Bronchial epithelial cell (primary cell): ENCODE data around the gene ZNF106. TPM values are rescaled to one million over a fixed set of nuclear protein-coding genes. Genes with fewer than 3 reads are reported as not detected.

Source experiments
- DNase-seq: peaks from one replicate; pipeline ENCODE4 v3.0.0-alpha.2; 2010; ENCODE audit warnings: low read depth
- FAIRE-seq: peaks from 2 replicates; lab custom pipeline; 2011; peaks lifted over from hg19 to GRCh38; lab: Jason Lieb, UNC
- H3K27me3 ChIP-seq: 2 replicates; pipeline ENCODE4 v1.5.1; 2011; ENCODE audit warnings: low read length; ENCODE audit not compliant: control insufficient read depth, insufficient read depth
- H3K36me3 ChIP-seq: 2 replicates; pipeline ENCODE4 v1.5.1; 2011; ENCODE audit warnings: low read length; ENCODE audit not compliant: control insufficient read depth, insufficient read depth
- H3K4me3 ChIP-seq: 2 replicates; pipeline ENCODE4 v1.5.1; 2011; ENCODE audit warnings: mild to moderate bottlenecking, low read depth, low read length, control low read depth
- total RNA-seq: library from RNA; depleted of rRNA; stranded (reverse); fragments of >200 nt; gene quantifications from 2 replicates; pipeline ENCODE4 v1.2.1, GENCODE V29; 2014
- TF ChIP-seq, protein P1 (sequence below): IDR thresholded peaks from 2 replicates; pipeline ENCODE4 v1.5.1; 2011; ENCODE audit warnings: mild to moderate bottlenecking, moderate library complexity, low read length, control low read depth, inconsistent platforms; ENCODE audit not compliant: insufficient read depth, severe bottlenecking

ZNF106 gene
- total RNA-seq, 1 donor from 2014 or later: 34.5 TPM

DNA sequence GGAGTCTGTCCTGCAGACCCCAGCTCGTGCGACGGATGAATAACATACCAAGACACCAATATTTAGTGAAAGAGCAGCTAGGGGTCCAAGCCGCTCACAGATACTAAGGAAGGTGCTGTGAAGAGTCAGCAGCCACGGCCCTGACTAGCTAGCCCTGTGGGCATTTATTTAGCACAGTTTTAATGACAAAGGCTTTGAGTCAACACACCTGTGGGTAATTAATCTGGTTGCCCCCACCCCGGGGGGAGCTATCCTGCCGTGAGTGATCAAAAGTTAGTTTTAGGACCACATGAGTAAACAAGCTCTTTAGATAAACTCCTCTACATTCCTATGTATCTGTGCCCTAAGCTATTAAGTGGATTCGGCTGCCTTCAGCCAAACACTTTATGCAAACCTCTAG is 112.9 kb downstream of the ZNF106 start:
- Histone ChIP-seq H3K27me3 (no peaks in the 10 kb centered on the region), H3K4me3 (no peak overlapping the region), H3K36me3 (no peaks in the 10 kb centered on the region)
- no peak for DNase-seq
- no peak for FAIRE-seq
- TF ChIP-seq, protein P1, sequence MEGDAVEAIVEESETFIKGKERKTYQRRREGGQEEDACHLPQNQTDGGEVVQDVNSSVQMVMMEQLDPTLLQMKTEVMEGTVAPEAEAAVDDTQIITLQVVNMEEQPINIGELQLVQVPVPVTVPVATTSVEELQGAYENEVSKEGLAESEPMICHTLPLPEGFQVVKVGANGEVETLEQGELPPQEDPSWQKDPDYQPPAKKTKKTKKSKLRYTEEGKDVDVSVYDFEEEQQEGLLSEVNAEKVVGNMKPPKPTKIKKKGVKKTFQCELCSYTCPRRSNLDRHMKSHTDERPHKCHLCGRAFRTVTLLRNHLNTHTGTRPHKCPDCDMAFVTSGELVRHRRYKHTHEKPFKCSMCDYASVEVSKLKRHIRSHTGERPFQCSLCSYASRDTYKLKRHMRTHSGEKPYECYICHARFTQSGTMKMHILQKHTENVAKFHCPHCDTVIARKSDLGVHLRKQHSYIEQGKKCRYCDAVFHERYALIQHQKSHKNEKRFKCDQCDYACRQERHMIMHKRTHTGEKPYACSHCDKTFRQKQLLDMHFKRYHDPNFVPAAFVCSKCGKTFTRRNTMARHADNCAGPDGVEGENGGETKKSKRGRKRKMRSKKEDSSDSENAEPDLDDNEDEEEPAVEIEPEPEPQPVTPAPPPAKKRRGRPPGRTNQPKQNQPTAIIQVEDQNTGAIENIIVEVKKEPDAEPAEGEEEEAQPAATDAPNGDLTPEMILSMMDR: no peak

DNA sequence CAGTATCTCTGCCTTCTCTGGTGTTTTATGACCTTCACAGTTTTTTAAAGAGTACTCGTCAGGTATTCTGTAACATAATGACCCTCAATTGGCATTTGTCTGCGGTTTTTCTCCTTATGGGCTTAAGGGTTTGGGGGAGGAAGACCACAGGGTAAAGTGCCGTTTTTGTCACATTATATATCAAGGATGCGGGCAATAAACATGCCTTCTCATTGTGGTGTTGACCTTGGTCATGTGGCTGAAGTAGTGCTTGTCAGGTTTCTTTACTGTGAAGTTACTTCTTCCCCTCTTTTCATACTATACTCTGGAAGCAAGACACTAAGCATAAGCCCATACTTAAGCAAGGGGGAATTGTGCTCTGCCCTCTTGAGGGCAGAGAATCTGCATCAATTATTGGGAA is 115.0 kb downstream of the ZNF106 start:
- H3K36me3 ChIP-seq: no peaks in the 10 kb centered on the region
- H3K4me3 ChIP-seq: no peak overlapping the region
- DNase-seq (no peak), FAIRE-seq (no peak)
- no peaks in the 10 kb centered on the region for H3K27me3 ChIP-seq
- TF ChIP-seq, protein P1: no peak

DNA sequence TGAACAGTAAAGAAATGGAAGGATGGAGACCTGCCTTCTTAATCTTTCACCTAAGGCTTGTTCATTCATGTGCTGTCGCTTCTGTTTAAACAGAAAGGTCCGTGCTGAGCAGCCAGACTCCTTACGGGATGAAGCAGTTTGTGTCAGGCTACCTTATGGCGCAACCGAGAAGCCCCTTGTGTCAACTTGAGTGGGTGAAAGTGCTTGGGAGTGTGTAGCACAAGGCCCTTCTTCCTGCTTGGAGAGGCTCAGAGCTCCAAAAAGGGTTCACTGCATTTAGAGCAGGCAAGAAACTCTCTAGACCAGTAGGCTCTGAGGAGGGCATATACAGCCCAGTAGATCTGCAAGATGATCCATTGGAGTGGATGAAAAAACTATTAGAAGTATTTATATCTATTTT is 115.7 kb downstream of the ZNF106 start:
- no peak for DNase-seq
- Histone ChIP-seq H3K4me3 (no peak overlapping the region), H3K36me3 (no peaks in the 10 kb centered on the region), H3K27me3 (no peaks in the 10 kb centered on the region)
- no peak for FAIRE-seq
- TF ChIP-seq, protein P1: no peak

DNA sequence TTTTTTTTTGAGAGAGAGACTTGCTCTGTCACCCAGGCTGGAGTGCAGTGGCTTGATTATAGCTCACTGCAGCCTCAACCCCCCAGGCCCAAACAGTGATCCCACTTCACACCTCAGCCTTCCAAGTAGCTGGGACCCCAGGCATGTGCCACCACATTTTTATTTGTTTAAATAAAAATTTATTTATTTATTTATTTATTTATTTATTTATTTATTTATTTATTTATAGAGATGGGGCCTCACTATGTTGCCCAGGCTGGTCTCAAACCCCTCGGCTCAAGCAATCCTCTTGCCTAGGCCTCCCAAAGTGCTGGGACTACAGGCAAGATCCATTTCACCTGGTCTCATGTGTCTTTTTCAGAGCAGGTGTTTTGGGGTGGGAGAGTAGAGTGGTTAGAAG is 116.1 kb downstream of the ZNF106 start:
- H3K36me3 ChIP-seq: no peaks in the 10 kb centered on the region
- no peak overlapping the region for H3K4me3 ChIP-seq
- FAIRE-seq (no peak), DNase-seq (no peak)
- no peaks in the 10 kb centered on the region for H3K27me3 ChIP-seq
- TF ChIP-seq, protein P1: no peak

DNA sequence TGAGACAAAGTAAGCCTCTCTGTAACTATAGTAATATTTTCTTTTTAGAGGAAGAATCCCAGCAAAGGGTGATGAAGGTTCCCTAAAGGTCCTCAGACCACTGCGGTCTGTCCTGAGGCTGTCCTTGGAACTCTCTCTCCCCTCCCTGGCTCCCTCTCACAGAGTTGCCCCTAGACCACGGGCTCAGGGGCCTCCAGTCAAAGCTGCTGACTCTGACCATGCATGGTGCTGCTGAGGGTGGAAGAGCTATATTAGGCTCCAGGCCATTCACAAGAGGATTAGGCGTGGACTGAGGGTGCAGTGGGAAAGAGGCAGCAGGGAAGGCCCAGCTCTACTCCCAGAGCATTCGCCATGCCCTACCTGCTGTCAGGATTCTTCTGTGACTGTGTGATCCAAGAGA is 117.0 kb downstream of the ZNF106 start:
- no peaks in the 10 kb centered on the region for H3K36me3 ChIP-seq
- TF ChIP-seq, protein P1: no peak
- FAIRE-seq: no peak

DNA sequence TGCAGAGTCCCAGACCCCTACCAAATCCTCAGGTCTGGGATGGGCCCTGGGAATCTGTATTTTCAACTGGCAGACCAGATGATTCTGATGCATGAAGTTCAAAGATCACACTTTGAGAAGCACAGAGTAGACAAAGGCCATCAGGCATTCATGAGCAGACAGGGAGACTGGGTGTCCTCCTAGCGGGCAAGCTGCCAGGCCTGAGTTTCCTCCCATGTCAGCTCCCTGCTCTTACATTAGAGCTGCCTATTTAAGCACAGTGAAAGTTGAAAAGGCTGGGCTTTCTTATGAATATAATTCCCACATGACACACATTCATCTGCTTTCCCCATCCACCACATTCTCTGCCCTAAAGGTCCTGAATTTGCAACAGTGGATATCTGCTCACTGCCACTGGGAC is 117.7 kb downstream of the ZNF106 start:
- FAIRE-seq (no peak), DNase-seq (no peak)
- TF ChIP-seq, protein P1: no peak
- Histone ChIP-seq H3K4me3 (no peak overlapping the region), H3K36me3 (no peaks in the 10 kb centered on the region), H3K27me3 (no peaks in the 10 kb centered on the region)

More for the DNA sequence above, 117.0 kb downstream of the ZNF106 start:
- no peak for DNase-seq
- Histone ChIP-seq H3K27me3 (no peaks in the 10 kb centered on the region), H3K4me3 (no peak overlapping the region)
